Nephron (organoid): ENCODE data around the gene COX14.
"Not testable (repeated sequence)": the region's sequence is repeated elsewhere in the genome, so short reads cannot be mapped to it uniquely, and the experiment has no call there.

Source experiments
- H3K27ac Mint-ChIP-seq, 3 experiments: 2 replicates each; pipeline ENCODE4 v1.8.0; 2020; ENCODE audit warnings: mixed read lengths in 3 of 3, mild to moderate bottlenecking in 2 of 3, moderate library complexity in 1 of 3
- H3K27me3 Mint-ChIP-seq: 2 replicates; pipeline ENCODE4 v1.8.0; 2021; ENCODE audit warnings: low read depth, mild to moderate bottlenecking, moderate library complexity, mixed read lengths
- H3K36me3 Mint-ChIP-seq: 2 replicates; pipeline ENCODE4 v1.8.0; 2020; ENCODE audit warnings: low read depth, mixed read lengths
- H3K4me1 Mint-ChIP-seq: 2 replicates; pipeline ENCODE4 v1.8.0; 2020; ENCODE audit warnings: mixed read lengths
- H3K4me3 Mint-ChIP-seq, 3 experiments: 2 replicates each; pipeline ENCODE4 v1.8.0; 2020; ENCODE audit warnings: mild to moderate bottlenecking in 3 of 3, mixed read lengths in 3 of 3, moderate library complexity in 2 of 3
- H3K9me3 Mint-ChIP-seq: 2 replicates; pipeline ENCODE4 v1.8.0; 2020; ENCODE audit warnings: mixed read lengths
- TF ChIP-seq, protein P1 (sequence below), 3 experiments: fragments of 200-600 bp; sonication (generic); IDR thresholded peaks; one replicate each; pipeline ENCODE4 v1.5.0; 2021; ENCODE audit warnings: antibody characterized with exemption in 3 of 3; ENCODE audit not compliant: unreplicated experiment in 3 of 3

COX14 gene

GRCh38 chr12:50081096-50081808 lies 30.8 kb upstream of the COX14 start:
- H3K27me3 Mint-ChIP-seq, result no peaks in the 10 kb centered on the region
- H3K9me3 Mint-ChIP-seq, result no peaks in the 10 kb centered on the region
- peaks cover 19% of the 10 kb centered on the region for H3K4me1 Mint-ChIP-seq
- H3K27ac Mint-ChIP-seq, result peak overlapping the region in 1 of 3 experiments; percentile 87
- peak overlapping the region in 1 of 3 experiments; percentile 19 for H3K4me3 Mint-ChIP-seq
- H3K36me3 Mint-ChIP-seq, result peaks cover under 1% of the 10 kb centered on the region
- TF ChIP-seq, protein P1, sequence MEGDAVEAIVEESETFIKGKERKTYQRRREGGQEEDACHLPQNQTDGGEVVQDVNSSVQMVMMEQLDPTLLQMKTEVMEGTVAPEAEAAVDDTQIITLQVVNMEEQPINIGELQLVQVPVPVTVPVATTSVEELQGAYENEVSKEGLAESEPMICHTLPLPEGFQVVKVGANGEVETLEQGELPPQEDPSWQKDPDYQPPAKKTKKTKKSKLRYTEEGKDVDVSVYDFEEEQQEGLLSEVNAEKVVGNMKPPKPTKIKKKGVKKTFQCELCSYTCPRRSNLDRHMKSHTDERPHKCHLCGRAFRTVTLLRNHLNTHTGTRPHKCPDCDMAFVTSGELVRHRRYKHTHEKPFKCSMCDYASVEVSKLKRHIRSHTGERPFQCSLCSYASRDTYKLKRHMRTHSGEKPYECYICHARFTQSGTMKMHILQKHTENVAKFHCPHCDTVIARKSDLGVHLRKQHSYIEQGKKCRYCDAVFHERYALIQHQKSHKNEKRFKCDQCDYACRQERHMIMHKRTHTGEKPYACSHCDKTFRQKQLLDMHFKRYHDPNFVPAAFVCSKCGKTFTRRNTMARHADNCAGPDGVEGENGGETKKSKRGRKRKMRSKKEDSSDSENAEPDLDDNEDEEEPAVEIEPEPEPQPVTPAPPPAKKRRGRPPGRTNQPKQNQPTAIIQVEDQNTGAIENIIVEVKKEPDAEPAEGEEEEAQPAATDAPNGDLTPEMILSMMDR (IDR thresholded peaks at IDR 0.05; ENCODE audit: unreplicated experiment in 3 of 3), result no peak

- H3K27ac Mint-ChIP-seq, result peak overlapping the region; percentile 53 to 87 (median 83)
- H3K4me3 Mint-ChIP-seq, result peak overlapping the region; percentile 23 to 66 (median 37)
- H3K36me3 Mint-ChIP-seq, result peaks cover 12% of the 10 kb centered on the region
- no peaks in the 10 kb centered on the region for H3K9me3 Mint-ChIP-seq
- no peaks in the 10 kb centered on the region for H3K27me3 Mint-ChIP-seq
- peaks cover 28% of the 10 kb centered on the region for H3K4me1 Mint-ChIP-seq
- TF ChIP-seq, protein P1 (IDR thresholded peaks at IDR 0.05; ENCODE audit: unreplicated experiment in 3 of 3), result no peak
These were observed 29.4 kb upstream of the COX14 start for GRCh38 chr12:50082644-50083043.

DNA sequence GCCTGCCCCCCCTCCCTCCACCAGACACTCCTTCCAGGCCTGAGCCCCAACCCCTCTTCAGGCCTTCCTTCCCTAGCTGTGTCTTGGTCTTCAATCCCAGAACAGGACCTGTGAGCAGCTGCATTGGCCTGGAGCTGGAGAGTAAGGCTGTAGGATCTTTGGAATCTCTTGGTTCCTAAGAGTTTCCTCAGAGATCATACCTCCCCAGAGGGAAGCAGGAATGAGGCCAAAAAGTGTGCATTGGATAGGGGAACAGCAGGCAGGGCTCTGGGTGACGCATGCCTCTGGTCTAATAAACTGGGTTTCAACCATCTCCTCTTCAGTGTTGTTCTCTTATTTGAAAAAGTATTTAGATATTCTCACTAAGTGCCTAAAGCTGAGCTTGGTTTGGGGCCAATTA lies 28.7 kb upstream of the COX14 start:
- Mint-ChIP-seq H3K36me3 (peaks cover 18% of the 10 kb centered on the region), H3K27ac (peak overlapping the region; percentile 81 to 93 (median 86)), H3K27me3 (no peaks in the 10 kb centered on the region), H3K9me3 (no peaks in the 10 kb centered on the region), H3K4me3 (peak overlapping the region; percentile 85 to 91 (median 86)), H3K4me1 (peaks cover 32% of the 10 kb centered on the region)
- TF ChIP-seq, protein P1 (IDR thresholded peaks at IDR 0.05; ENCODE audit: unreplicated experiment in 3 of 3), result no peak

- H3K9me3 Mint-ChIP-seq, H3K27me3 Mint-ChIP-seq: not testable (repeated sequence)
- Mint-ChIP-seq H3K36me3 (peaks cover 29% of the 10 kb centered on the region), H3K27ac (peak overlapping the region; percentile 95 to 98 (median 98)), H3K4me1 (peaks cover 32% of the 10 kb centered on the region), H3K4me3 (peak overlapping the region; percentile 94 to 98 (median 95))
These were observed 27.6 kb upstream of the COX14 start for GRCh38 chr12:50084409-50084774.

- H3K9me3 Mint-ChIP-seq, result no peaks in the 10 kb centered on the region
These were observed 27.0 kb upstream of the COX14 start, which contains the start of gene SMARCD1 for GRCh38 chr12:50084775-50085614. SMARCD1 (plus strand) TSS chr12:50085342; CDS start chr12:50085370, 28 bp downstream.

More at GRCh38 chr12:50084775-50085614, 27.0 kb upstream of the COX14 start, which contains the start of gene SMARCD1:
- TF ChIP-seq, protein P1 (IDR thresholded peaks at IDR 0.05; ENCODE audit: unreplicated experiment in 3 of 3), result peak in 2 of 3 experiments; percentile 29 to 50
- Mint-ChIP-seq H3K4me3 (peak within 1 kb of the TSS; percentile 97 to 98 (median 98)), H3K27ac (peak within 1 kb of the TSS; percentile 95 to 99 (median 98)), H3K4me1 (peaks cover 32% of the 10 kb centered on the region), H3K36me3 (peaks cover 35% of the 10 kb centered on the region), H3K27me3 (no peaks in the 10 kb centered on the region)
